Amygdala (tissue), 56 donors: ENCODE measurements around the gene UTS2B.

ENCODE experiments used
- DNase-seq, 56 donors: peaks; one replicate each; lab custom pipeline; 2025; lab: John Stamatoyannopoulos, UW

The UTS2B gene, protein sequence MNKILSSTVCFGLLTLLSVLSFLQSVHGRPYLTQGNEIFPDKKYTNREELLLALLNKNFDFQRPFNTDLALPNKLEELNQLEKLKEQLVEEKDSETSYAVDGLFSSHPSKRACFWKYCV

DNA sequence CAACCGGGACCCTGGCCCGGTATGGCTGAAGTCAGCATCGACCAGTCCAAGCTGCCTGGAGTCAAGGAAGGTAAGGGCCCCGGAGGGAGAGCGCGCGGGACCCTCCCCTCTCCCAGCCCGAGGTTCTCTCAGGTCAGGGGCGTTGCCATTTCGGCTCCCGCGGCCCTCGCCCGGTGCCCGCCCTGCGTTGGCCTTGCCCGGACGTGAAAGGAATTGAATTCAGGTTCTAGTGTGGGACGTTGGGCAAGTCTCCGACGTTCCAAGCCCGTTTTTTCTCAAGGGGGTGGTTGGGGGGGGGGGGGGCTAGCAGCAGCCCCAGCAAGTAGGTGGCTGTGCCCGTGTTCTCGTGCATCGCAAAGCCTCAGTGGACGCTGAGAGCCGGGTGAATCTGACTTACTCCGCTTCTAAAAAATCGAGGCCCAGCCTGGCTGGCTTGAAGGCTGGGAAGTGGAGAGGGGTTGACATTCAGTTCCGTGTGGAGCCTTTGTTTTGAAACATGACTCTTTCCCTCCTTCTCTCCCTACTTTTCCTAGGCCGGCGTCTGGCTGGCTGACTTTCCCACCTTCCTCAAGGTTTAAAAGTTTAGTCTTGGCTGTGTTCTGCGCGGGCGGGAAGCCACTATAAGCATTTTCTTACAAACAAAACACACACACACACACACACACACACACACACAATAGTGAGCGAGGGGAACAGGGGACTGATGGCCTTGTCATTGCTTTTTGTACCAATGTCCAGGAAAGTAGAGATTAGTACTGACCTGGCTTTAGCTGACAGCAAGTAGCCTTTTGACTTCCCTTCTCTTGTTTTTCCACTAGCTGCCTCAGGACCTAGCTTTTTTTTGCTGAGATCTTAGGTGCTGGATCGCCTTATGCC is at the start of gene UTS2B:
UTS2B (minus strand) TSS at position 873 of the 876 bp plus-strand sequence. CDS start 48,337 bp downstream, outside the sequence.
- DNase-seq, result peak in 35 of 56 donors; percentile 6 to 67 (median 41)

DNA sequence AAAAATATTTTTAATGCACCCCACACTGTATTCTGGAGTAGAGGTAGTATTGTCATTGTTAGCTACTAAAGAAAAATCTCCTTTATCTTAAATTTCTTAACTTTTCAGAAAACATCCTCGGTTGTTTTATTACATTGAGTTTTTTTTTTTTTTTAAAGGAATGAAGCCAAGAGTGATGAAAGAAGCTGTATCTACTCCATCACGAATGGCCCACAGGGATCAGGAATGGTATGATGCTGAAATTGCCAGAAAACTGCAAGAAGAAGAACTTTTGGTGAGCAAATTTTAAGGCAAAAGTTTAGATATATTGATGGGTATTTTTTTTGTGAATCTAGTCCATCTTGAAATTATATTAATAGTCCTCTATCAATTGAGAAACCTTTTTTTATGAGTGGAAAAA is 49.7 kb upstream of the UTS2B start:
- DNase-seq, result no peak

DNA sequence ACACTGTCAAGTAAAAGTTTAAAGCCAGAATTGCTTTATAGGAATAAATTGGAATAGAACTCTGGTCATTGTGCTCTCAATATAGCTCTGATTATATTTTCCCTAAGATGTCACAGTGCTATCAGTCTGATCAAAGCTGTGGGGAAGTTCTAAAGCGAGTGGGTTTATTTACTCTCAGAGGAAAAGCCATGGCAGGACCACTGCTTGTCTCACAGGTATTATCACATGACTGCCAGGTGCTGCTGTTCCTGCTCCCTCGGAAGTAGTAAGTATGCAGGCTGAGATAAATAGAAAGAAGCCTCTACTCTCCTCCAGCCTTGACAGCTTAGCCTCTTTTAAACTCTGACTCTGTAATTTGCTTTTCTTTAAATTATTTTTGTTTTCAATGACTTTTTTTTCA is 49.1 kb upstream of the UTS2B start:
- DNase-seq, result no peak

DNA sequence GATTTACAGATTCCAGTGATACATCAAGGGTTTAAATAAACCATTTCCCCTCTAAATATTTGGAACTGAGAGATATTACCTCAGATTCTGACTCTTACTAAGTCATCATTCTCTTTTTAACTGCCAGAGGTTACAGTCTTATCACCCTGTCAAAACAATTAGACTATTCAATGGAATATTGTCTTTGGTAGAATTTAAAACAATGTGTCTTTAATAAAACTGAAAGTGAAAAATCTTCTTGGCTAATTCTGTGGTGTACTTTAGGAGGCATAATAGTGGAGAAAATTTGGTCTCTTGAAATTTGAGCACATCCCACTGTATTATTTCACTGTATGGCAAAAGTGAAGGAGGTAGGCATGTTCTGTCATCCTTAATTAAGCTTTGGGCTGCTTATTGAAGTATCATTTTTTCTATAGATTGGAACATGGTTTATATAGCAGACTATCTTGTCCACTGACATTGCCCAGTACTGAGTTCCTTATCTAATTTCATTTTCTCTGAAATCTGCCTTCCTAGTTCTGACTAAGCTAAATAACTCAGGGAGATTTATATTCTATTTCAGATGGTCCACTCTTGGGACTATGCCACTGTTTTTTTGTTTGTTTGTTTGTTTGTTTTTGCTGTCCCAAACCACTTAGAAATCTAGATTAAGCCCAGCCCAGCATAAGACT is 48.0 kb upstream of the UTS2B start:
- DNase-seq, result no peak

DNA sequence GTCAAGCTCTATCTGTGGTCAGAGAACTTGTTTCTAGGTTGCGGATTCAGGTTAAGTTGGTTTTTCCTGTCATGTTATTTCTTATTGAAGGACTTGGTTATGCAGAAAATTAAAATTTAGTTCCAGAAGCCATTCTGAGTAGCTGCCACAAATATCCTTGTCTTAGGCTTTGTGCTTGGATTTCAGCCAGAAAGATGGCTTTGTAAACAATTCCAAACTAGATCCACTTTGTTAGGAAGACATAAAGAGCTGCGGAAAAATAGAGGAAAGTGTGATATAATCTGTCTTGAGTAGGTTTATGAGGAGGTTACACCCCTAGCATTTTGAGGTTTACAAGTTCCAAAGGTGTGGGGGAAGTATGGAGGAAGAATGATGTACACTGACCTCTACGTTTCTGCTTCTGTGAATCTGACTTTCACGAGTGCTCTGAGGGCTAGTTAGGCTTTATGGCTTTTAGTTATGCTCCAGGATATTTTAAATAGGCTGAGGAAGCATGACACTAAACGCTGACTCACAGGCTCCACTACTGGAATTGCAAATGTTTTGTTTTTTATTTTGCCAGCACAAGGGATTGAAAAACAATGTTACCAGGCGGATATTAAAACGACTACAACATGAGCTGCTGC is 46.3 kb upstream of the UTS2B start:
- peak in 1 of 56 donors; percentile 5 for DNase-seq

DNA sequence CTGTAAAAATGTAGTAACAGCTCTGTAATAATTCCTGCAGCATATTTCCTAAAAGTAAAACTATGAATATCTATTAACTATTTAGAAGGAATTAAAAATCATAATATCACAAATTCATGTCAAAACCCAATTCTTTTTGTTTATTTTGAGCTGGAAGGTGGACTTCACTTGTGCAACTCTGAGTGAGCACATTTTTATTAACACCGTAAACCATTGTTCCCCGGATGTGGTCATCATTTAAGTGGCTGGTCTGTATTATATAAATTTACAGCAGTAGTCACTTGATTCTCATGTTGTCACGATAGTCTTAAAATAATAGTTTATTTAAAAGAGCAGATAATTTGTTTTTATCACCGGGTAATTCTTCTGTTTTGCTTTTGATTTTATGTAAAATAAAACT is 43.0 kb upstream of the UTS2B start:
- DNase-seq, result no peak

DNA sequence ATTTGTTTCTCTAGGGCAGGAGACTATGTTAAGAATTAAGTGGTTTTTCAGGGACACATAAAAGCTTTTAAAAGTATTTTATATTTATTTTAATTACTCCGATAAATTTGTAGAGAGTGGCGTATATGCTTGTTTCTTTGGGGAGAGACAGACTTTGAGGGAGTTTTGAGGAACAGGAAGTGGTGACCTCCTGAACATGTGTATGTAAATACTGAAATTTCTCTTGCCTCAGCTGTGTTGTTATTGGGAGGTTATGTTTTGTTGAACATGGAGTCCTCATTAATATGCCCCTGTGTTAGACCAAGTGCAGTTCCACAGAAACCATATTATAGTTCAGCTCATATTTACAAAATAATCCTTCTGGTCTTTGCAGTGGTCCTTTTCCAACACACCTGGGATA is 41.8 kb upstream of the UTS2B start:
- no peak for DNase-seq

DNA sequence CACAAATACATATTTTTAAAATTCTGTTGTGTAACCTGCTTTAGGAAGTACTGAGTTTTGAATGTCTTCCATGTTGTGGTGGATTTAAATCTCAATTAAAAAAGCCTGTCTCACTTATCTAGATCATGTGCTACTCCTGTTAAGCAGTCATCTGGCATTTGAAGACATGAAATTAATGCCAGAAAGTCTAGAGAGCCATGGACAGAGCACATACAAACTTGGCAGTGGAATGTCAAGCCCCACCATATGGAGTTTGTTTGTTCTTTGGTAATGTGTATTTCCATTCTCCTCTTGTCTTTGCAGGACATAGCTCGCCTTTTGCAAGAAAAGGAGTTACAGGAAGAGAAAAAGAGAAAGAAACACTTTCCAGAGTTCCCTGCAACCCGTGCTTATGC is 39.3 kb upstream of the UTS2B start:
- no peak for DNase-seq

GRCh38 chr3:191368755-191369615 is 38.7 kb upstream of the UTS2B start:
- DNase-seq, result no peak

GRCh38 chr3:191366675-191367074 is 36.3 kb upstream of the UTS2B start:
- no peak for DNase-seq

- DNase-seq, result no peak
Observed at GRCh38 chr3:191363221-191363620, 32.9 kb upstream of the UTS2B start.

DNA sequence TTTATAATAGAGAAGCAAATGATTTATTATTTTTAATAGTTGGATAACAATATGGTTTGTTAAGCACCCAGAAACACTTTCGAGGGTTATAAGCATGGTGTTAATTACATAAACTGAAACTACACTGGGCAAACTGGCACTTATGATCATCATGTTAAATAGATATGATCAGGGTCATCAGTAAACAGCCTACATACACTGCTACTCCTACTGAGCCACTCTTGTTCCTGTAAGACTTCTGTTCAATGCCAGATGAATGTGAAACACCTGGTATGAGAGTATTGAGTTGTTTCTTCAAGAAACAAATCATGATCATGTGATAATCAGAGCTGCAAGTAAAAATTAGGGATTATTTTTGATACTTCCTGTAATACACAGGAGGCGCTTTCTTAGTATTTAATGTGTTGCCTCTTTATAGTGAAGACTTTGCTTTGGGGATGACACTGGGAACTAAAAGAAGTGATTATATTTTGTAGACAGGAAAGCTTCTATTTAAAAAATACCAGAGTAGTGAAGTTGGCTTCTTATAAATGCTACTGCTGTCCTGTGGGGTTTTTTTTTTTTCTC is 32.3 kb upstream of the UTS2B start:
- DNase-seq, result no peak

DNA sequence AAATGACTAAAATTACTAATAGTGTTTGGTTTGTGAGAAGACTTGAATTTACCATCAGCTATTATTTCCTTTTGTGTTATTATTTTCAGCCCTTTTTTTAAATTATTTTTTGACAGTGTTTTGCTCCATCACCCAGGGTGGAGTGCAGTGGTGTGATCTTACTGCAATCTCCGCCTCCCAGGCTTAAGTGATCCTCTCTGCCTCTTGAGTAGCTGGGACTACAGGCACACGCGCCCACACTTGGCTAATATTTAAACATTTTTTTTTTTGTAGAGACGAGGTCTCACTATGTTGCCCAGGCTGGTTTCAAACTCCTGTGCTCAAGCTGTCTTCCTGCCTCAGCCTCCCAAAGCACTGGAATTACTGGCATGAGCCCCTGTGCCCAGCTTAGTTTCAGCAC is 31.7 kb upstream of the UTS2B start:
- no peak for DNase-seq

DNA sequence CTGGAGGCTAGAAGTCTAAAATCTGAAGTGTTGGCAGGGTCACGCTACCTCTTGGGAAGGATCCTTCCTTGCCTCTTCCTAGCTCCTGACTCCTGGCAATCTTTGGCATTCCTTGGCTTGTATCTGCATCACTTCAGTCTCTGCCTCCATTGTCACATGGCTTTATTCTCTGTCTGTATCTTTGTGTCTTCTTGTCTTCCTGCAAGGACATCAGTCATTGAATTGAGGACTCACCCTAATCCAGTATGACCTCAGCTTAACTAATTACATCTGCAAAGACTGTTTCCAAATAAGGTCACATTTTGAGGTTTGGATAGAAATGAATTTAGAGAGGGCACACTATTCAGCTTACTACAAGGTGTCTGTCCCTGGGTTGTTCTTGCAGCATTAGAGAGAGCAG is 31.1 kb upstream of the UTS2B start:
- DNase-seq, result no peak

- no peak for DNase-seq
Observed at GRCh38 chr3:191360620-191361019, 30.3 kb upstream of the UTS2B start.

DNA sequence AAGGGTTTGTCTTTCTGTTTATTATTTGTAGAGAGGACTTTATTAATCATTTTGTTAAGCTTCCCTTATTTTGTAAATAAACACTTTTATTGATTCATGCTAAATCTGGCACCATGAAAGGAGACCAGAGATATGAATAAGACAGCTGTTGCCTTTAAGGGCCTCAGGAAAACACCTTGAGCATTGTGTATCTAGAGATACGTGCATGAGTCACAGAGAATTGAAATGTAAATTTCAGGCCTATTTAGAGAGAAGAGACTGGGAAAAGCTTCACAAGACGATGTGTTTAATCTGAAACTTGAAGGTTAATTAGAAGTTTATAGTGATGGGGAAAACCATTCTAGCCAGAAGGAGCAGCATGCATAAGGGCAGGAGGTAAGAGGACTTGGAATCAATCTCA is 28.6 kb upstream of the UTS2B start:
- DNase-seq, result no peak

GRCh38 chr3:191357909-191358308 is 27.6 kb upstream of the UTS2B start:
- DNase-seq, result no peak

- DNase-seq, result no peak
Observed at GRCh38 chr3:191356631-191357439, 26.5 kb upstream of the UTS2B start.

- DNase-seq, result no peak
Observed at GRCh38 chr3:191355406-191355805, 25.1 kb upstream of the UTS2B start.
